Stimulated activated naive B cell treated with anti-CD40 and anti-IgM and Interleukin-4, amounts not matched to agents 10 μg/mL and 1 μg/mL and 100 μg/mL, for 72 hours (primary cell): ENCODE data around the gene GBGT1.
A peak's percentile ranks its signal among the peaks of the same experiment; 100 is the strongest.

Source experiments
- ATAC-seq, 2 donors: fragments of 150-1000 bp; cut with Tn5 transposase; replicated peaks; 2 replicates each; pipeline ENCODE4 v1.10.0; 2021; ENCODE audit warnings: moderate library complexity in 1 of 2
- DNase-seq: peaks from one replicate; pipeline ENCODE4 v3.0.0; 2021
- H3K27ac Mint-ChIP-seq: one replicate; pipeline ENCODE4 v1.8.0; 2022; ENCODE audit warnings: mild to moderate bottlenecking, mixed read lengths
- H3K27me3 Mint-ChIP-seq, 2 donors: one replicate each; pipeline ENCODE4 v1.8.0; 2022; ENCODE audit warnings: mixed read lengths in 2 of 2
- H3K36me3 Mint-ChIP-seq, 2 donors: one replicate each; pipeline ENCODE4 v1.8.0; 2022; ENCODE audit warnings: mixed read lengths in 2 of 2, mild to moderate bottlenecking in 1 of 2
- H3K4me1 Mint-ChIP-seq, 2 donors: one replicate each; pipeline ENCODE4 v1.8.0; 2022; ENCODE audit warnings: mixed read lengths in 2 of 2, mild to moderate bottlenecking in 1 of 2
- H3K4me3 Mint-ChIP-seq, 2 donors: one replicate each; pipeline ENCODE4 v1.8.0; 2022; ENCODE audit warnings: mild to moderate bottlenecking in 2 of 2, mixed read lengths in 2 of 2, moderate library complexity in 1 of 2
- H3K9me3 Mint-ChIP-seq, 2 donors: one replicate each; pipeline ENCODE4 v1.8.0; 2022; ENCODE audit warnings: mixed read lengths in 2 of 2, mild to moderate bottlenecking in 1 of 2

The GBGT1 gene

GRCh38 chr9:133148199-133149129, 15.2 kb downstream of the GBGT1 start:
- no peaks in the 10 kb centered on the region for H3K9me3 Mint-ChIP-seq
- ATAC-seq (peak; percentile 30 to 34), DNase-seq (peak; percentile 40)
- H3K4me1 Mint-ChIP-seq = peaks cover 43 to 56% of the 10 kb centered on the region in 2 donors
- no peaks in the 10 kb centered on the region for H3K27me3 Mint-ChIP-seq
- H3K4me3 Mint-ChIP-seq = peak overlapping the region; percentile 82 to 98
- H3K27ac Mint-ChIP-seq = peak overlapping the region; percentile 96
- peaks cover 2 to 10% of the 10 kb centered on the region in 2 donors for H3K36me3 Mint-ChIP-seq

- ATAC-seq (peak; percentile 8 to 11), DNase-seq (peak; percentile 73)
- H3K9me3 Mint-ChIP-seq = no peaks in the 10 kb centered on the region
- peak overlapping the region; percentile 96 for H3K27ac Mint-ChIP-seq
- no peaks in the 10 kb centered on the region for H3K27me3 Mint-ChIP-seq
- H3K4me1 Mint-ChIP-seq = peaks cover 48 to 65% of the 10 kb centered on the region in 2 donors
- H3K4me3 Mint-ChIP-seq = peak overlapping the region; percentile 82 to 98
- H3K36me3 Mint-ChIP-seq = peaks cover 2 to 7% of the 10 kb centered on the region in 2 donors
Measured at GRCh38 chr9:133147412-133148198, 16.1 kb downstream of the GBGT1 start.

- Mint-ChIP-seq H3K4me3 (peak overlapping the region; percentile 82 to 98), H3K4me1 (peaks cover 56 to 72% of the 10 kb centered on the region in 2 donors), H3K27me3 (no peaks in the 10 kb centered on the region), H3K36me3 (peaks cover 2 to 7% of the 10 kb centered on the region in 2 donors), H3K27ac (peak overlapping the region; percentile 96), H3K9me3 (no peaks in the 10 kb centered on the region)
- no peak for ATAC-seq
- DNase-seq = no peak
Measured at GRCh38 chr9:133146746-133147411, 16.8 kb downstream of the GBGT1 start.

- Mint-ChIP-seq H3K27me3 (no peaks in the 10 kb centered on the region), H3K36me3 (peaks cover 3 to 7% of the 10 kb centered on the region in 2 donors), H3K4me1 (peaks cover 58 to 77% of the 10 kb centered on the region in 2 donors), H3K4me3 (peak overlapping the region; percentile 80 to 94), H3K27ac (peak overlapping the region; percentile 89), H3K9me3 (no peaks in the 10 kb centered on the region)
- no peak for ATAC-seq
- DNase-seq = no peak
Measured at GRCh38 chr9:133144904-133145851, 18.5 kb downstream of the GBGT1 start.

GRCh38 chr9:133144142-133144903, 19.4 kb downstream of the GBGT1 start:
- H3K4me1 Mint-ChIP-seq = peaks cover 54 to 72% of the 10 kb centered on the region in 2 donors
- H3K9me3 Mint-ChIP-seq = no peaks in the 10 kb centered on the region
- peak overlapping the region; percentile 89 for H3K27ac Mint-ChIP-seq
- peaks cover 3 to 7% of the 10 kb centered on the region in 2 donors for H3K36me3 Mint-ChIP-seq
- peak; percentile 87 for DNase-seq
- no peaks in the 10 kb centered on the region for H3K27me3 Mint-ChIP-seq
- peak overlapping the region; percentile 80 to 94 for H3K4me3 Mint-ChIP-seq
- peak; percentile 69 to 71 for ATAC-seq

GRCh38 chr9:133143639-133144141, 20.0 kb downstream of the GBGT1 start:
- Mint-ChIP-seq H3K9me3 (no peaks in the 10 kb centered on the region), H3K27me3 (no peaks in the 10 kb centered on the region), H3K4me3 (peak overlapping the region; percentile 80 to 94), H3K4me1 (peaks cover 56 to 75% of the 10 kb centered on the region in 2 donors), H3K27ac (peak overlapping the region; percentile 89), H3K36me3 (peaks cover 3 to 7% of the 10 kb centered on the region in 2 donors)
- DNase-seq (no peak), ATAC-seq (no peak)

GRCh38 chr9:133142684-133143622, 20.8 kb downstream of the GBGT1 start:
- Mint-ChIP-seq H3K27me3 (no peaks in the 10 kb centered on the region), H3K4me3 (peak overlapping the region in 1 of 2 donors; percentile 62), H3K27ac (no peak overlapping the region), H3K9me3 (no peaks in the 10 kb centered on the region), H3K36me3 (peaks cover 3 to 4% of the 10 kb centered on the region in 2 donors), H3K4me1 (peaks cover 49 to 68% of the 10 kb centered on the region in 2 donors)
- ATAC-seq = peak in 1 of 2 donors; percentile 35
- DNase-seq = no peak

- peak; percentile 16 to 19 for ATAC-seq
- Mint-ChIP-seq H3K27me3 (no peaks in the 10 kb centered on the region), H3K4me1 (peaks cover 43 to 64% of the 10 kb centered on the region in 2 donors), H3K27ac (peak overlapping the region; percentile 90), H3K4me3 (peak overlapping the region; percentile 62 to 64), H3K36me3 (peaks cover 5 to 6% of the 10 kb centered on the region in 2 donors), H3K9me3 (no peaks in the 10 kb centered on the region)
- DNase-seq = no peak
Measured at GRCh38 chr9:133141833-133142595, 21.7 kb downstream of the GBGT1 start.

- DNase-seq (no peak), ATAC-seq (no peak)
- Mint-ChIP-seq H3K27ac (no peak overlapping the region), H3K4me3 (no peak overlapping the region), H3K27me3 (no peaks in the 10 kb centered on the region), H3K36me3 (peaks cover 6 to 8% of the 10 kb centered on the region in 2 donors), H3K9me3 (no peaks in the 10 kb centered on the region), H3K4me1 (peaks cover 45 to 66% of the 10 kb centered on the region in 2 donors)
Measured at GRCh38 chr9:133140606-133141005, 23.1 kb downstream of the GBGT1 start.

GRCh38 chr9:133140174-133140505, 23.6 kb downstream of the GBGT1 start:
- no peaks in the 10 kb centered on the region for H3K27me3 Mint-ChIP-seq
- no peak overlapping the region for H3K4me3 Mint-ChIP-seq
- DNase-seq (no peak), ATAC-seq (no peak)
- H3K9me3 Mint-ChIP-seq = no peaks in the 10 kb centered on the region
- H3K36me3 Mint-ChIP-seq = peaks cover 6 to 8% of the 10 kb centered on the region in 2 donors
- no peak overlapping the region for H3K27ac Mint-ChIP-seq
- H3K4me1 Mint-ChIP-seq = peaks cover 42 to 66% of the 10 kb centered on the region in 2 donors
